MM.1S (cell line): ENCODE results near the gene SLC28A1.

Experiments
- DNase-seq: peaks from one replicate; pipeline ENCODE4 v3.0.0-alpha.2; 2015
- H2AFZ ChIP-seq: fragments of 300-600 bp; sonication (generic); 2 replicates; pipeline ENCODE4 v1.6.0; 2016; ENCODE audit warnings: antibody characterized with exemption, low read length
- H3F3A ChIP-seq: fragments of 300-600 bp; sonication (generic); 2 replicates; pipeline ENCODE4 v1.6.1; 2016; ENCODE audit warnings: mild to moderate bottlenecking, antibody characterized with exemption, low read length, moderate library complexity, mixed read lengths; ENCODE audit not compliant: insufficient read depth
- H3K27ac ChIP-seq: fragments of 300-600 bp; sonication (generic); 2 replicates; pipeline ENCODE4 v1.5.1; 2016; ENCODE audit warnings: mild to moderate bottlenecking, low read length
- H3K27me3 ChIP-seq: fragments of 300-600 bp; sonication (generic); replicated peaks from 2 replicates; pipeline ENCODE4 v1.6.0; 2016; ENCODE audit warnings: low read length; ENCODE audit not compliant: insufficient read depth
- H3K36me3 ChIP-seq: fragments of 300-600 bp; sonication (generic); replicated peaks from 2 replicates; pipeline ENCODE4 v1.6.1; 2016; ENCODE audit warnings: mild to moderate bottlenecking, low read length, mixed read lengths; ENCODE audit not compliant: insufficient read depth
- H3K4me1 ChIP-seq: fragments of 300-600 bp; sonication (generic); 2 replicates; pipeline ENCODE4 v1.6.1; 2016; ENCODE audit warnings: low read length, mixed read lengths
- H3K4me2 ChIP-seq: fragments of 300-600 bp; sonication (generic); 2 replicates; pipeline ENCODE4 v1.6.0; 2016; ENCODE audit warnings: low read depth, low read length
- H3K4me3 ChIP-seq: fragments of 300-600 bp; sonication (generic); 2 replicates; pipeline ENCODE4 v1.5.1; 2016; ENCODE audit warnings: low read length, mixed read lengths
- H3K79me2 ChIP-seq: fragments of 300-600 bp; sonication (generic); 2 replicates; pipeline ENCODE4 v1.6.1; 2016; ENCODE audit warnings: mixed run types, low read length, mixed read lengths
- H3K9ac ChIP-seq: fragments of 300-600 bp; sonication (generic); 2 replicates; pipeline ENCODE4 v1.6.1; 2016; ENCODE audit warnings: low read length, mixed read lengths
- H3K9me2 ChIP-seq: fragments of 300-600 bp; sonication (generic); replicated peaks from 2 replicates; pipeline ENCODE4 v1.6.1; 2016; ENCODE audit warnings: mild to moderate bottlenecking, low read length, mixed read lengths; ENCODE audit not compliant: insufficient read depth
- H3K9me3 ChIP-seq: fragments of 300-600 bp; sonication (generic); replicated peaks from 2 replicates; pipeline ENCODE4 v1.6.1; 2016; ENCODE audit warnings: mild to moderate bottlenecking, low read length, mixed read lengths; ENCODE audit not compliant: insufficient read depth
- H4K20me1 ChIP-seq: fragments of 300-600 bp; sonication (generic); 2 replicates; pipeline ENCODE4 v1.6.1; 2016; ENCODE audit warnings: mild to moderate bottlenecking, low read length, moderate library complexity, mixed read lengths; ENCODE audit not compliant: insufficient read depth
- EZH2 ChIP-seq: fragments of 300-600 bp; sonication (generic); optimal IDR thresholded peaks from 2 replicates; pipeline ENCODE3; 2017; ENCODE audit warnings: low read depth, mild to moderate bottlenecking, antibody characterized with exemption, low read length, mixed read lengths
- EZH2phosphoT487 ChIP-seq: fragments of 300-600 bp; sonication (generic); IDR thresholded peaks from 2 replicates; pipeline ENCODE4 v1.6.1; 2018; ENCODE audit warnings: antibody characterized with exemption, low read length
- TF ChIP-seq, protein P1 (sequence below): fragments of 300-600 bp; sonication (generic); IDR thresholded peaks from 2 replicates; pipeline ENCODE4 v1.5.1; 2016; ENCODE audit warnings: antibody characterized with exemption, low read length, mixed read lengths

Gene SLC28A1

DNA sequence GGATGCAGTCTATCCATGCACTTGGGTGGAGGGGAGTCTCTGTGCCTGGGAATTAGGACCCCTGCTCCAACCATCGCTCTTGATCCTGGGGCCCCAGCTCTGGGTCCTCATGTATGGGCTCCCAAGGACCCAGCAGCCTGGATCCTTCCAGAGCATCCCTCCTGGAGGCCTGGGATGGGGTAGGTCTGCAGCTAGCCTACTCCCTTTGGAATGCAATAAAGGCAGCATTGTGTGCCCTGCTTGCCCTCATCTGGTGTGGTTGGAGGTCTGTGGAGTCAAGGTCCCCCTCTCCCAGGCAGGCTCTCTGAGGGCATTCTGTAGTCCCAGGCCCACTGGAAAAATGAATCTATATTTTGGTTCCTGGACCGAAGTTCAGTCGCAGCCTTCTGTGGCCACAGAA lies 15.0 kb upstream of the SLC28A1 start:
- H3K9me2 ChIP-seq = no peaks in the 10 kb centered on the region
- H2AFZ ChIP-seq = no peak overlapping the region
- TF ChIP-seq EZH2phosphoT487 = no peak
- TF ChIP-seq EZH2 = no peak
- TF ChIP-seq, protein P1, sequence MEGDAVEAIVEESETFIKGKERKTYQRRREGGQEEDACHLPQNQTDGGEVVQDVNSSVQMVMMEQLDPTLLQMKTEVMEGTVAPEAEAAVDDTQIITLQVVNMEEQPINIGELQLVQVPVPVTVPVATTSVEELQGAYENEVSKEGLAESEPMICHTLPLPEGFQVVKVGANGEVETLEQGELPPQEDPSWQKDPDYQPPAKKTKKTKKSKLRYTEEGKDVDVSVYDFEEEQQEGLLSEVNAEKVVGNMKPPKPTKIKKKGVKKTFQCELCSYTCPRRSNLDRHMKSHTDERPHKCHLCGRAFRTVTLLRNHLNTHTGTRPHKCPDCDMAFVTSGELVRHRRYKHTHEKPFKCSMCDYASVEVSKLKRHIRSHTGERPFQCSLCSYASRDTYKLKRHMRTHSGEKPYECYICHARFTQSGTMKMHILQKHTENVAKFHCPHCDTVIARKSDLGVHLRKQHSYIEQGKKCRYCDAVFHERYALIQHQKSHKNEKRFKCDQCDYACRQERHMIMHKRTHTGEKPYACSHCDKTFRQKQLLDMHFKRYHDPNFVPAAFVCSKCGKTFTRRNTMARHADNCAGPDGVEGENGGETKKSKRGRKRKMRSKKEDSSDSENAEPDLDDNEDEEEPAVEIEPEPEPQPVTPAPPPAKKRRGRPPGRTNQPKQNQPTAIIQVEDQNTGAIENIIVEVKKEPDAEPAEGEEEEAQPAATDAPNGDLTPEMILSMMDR = no peak
- H3K9ac ChIP-seq = no peak overlapping the region
- no peaks in the 10 kb centered on the region for H4K20me1 ChIP-seq
- no peak overlapping the region for H3K4me3 ChIP-seq
- H3K27me3 ChIP-seq = no peaks in the 10 kb centered on the region
- H3K27ac ChIP-seq = no peak overlapping the region
- no peak for DNase-seq
- H3K9me3 ChIP-seq = no peaks in the 10 kb centered on the region
- H3K4me2 ChIP-seq = no peak overlapping the region
- H3K36me3 ChIP-seq = no peaks in the 10 kb centered on the region
- H3F3A ChIP-seq = no peaks in the 10 kb centered on the region
- no peaks in the 10 kb centered on the region for H3K79me2 ChIP-seq
- H3K4me1 ChIP-seq = no peaks in the 10 kb centered on the region

DNA sequence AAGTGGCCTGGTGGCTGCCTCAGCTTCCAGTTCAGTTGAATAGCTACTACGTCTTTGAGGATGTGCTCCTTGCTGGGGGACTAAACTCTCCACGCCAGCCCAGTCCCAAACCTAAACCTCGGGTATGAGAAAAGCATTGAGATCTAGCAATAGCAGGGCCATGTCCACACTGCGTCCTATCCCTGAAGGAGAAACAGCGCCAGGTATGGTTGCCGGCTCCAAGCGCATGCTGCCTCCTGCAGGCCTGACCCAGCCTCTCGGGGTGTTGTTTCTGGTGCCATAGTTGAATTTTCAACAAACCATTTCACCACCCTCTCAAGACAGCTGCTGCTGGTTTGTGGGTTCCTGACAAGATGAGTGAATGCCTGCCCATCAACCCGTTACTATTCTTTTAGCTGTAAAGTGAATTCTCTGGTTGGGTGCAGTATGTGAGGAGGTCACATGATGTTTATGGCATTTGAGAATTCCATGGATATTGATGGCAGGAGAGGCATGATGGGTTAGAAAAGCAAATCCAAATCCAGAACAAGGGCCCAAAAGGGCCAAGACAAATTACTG lies 13.0 kb upstream of the SLC28A1 start:
- H3K4me1 ChIP-seq = no peaks in the 10 kb centered on the region
- H3K9me2 ChIP-seq = no peaks in the 10 kb centered on the region
- no peaks in the 10 kb centered on the region for H4K20me1 ChIP-seq
- no peaks in the 10 kb centered on the region for H3K9me3 ChIP-seq
- no peak overlapping the region for H3K4me3 ChIP-seq
- H3K79me2 ChIP-seq = no peaks in the 10 kb centered on the region
- H3K4me2 ChIP-seq = no peak overlapping the region
- no peaks in the 10 kb centered on the region for H3K36me3 ChIP-seq
- no peak for DNase-seq
- H3K27me3 ChIP-seq = no peaks in the 10 kb centered on the region
- no peak overlapping the region for H2AFZ ChIP-seq
- no peak overlapping the region for H3K27ac ChIP-seq
- H3F3A ChIP-seq = no peaks in the 10 kb centered on the region
- no peak overlapping the region for H3K9ac ChIP-seq
- no peak for TF ChIP-seq EZH2
- no peak for TF ChIP-seq EZH2phosphoT487

DNA sequence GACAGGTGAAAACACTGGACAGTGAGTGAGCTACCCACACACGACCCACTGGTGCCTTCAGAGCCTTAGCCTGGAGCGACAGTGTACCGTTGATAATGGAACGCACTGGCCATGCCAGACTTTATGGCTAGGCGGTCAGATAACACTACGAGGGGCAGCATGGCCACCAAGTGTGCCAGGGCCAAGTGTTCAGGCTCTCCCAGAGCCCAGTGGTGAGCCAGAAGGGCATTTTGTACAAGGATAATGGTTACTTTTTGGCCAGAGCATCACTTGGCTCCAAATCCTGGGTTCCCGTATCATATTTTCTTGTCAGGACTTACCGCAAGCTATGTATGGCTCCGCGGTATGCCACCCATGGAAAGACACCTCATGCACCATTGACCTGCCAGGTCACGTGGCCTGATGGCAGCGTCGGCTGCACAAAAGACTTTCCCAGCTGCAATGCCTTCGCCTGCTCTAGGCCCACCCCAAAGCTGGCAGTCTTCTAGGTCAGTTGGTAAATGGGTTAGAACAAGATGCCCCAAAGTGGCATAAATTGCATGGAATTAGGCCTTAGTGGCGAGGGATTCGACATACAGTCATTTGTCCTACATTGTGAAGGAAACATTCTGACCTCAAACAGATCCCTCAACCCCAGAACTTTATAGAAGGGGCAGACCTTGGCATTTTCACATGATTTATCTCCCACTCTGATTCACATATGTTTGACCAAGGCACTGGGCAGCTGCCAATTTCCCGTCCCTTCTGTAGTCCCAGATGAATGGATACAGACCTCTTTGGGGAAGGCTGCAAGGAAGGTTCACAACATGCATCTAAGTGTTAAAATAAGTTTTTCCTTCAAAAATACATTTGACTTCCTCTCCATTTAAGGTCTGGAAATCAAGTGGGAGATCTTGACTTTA lies 12.2 kb upstream of the SLC28A1 start:
- H2AFZ ChIP-seq = no peak overlapping the region
- H3K27ac ChIP-seq = no peak overlapping the region

More for the DNA sequence above, 12.2 kb upstream of the SLC28A1 start:
- Histone ChIP-seq H3K4me2 (no peak overlapping the region), H3K4me3 (no peak overlapping the region), H3K4me1 (no peaks in the 10 kb centered on the region), H3K9me3 (no peaks in the 10 kb centered on the region), H3K9ac (no peak overlapping the region), H3K79me2 (no peaks in the 10 kb centered on the region), H4K20me1 (no peaks in the 10 kb centered on the region), H3K9me2 (no peaks in the 10 kb centered on the region), H3F3A (no peaks in the 10 kb centered on the region), H3K27me3 (no peaks in the 10 kb centered on the region), H3K36me3 (no peaks in the 10 kb centered on the region)
- no peak for DNase-seq
- TF ChIP-seq, protein P1 = no peak
- TF ChIP-seq EZH2 (no peak), EZH2phosphoT487 (no peak)
